Measurements from ENCODE around the gene SPRYD3. TPM values are rescaled to one million over a fixed set of nuclear protein-coding genes. Genes with fewer than 3 reads are reported as not detected.
"Not testable (repeated sequence)": the region's sequence is repeated elsewhere in the genome, so short reads cannot be mapped to it uniquely, and the experiment has no call there.

The SPRYD3 gene
- total RNA-seq, 1 donor from 2014 or later = 20.6 TPM

- DNase-seq (ENCODE audit: low spot score in 2 of 2, unreplicated experiment in 2 of 2) = no peak
- Mint-ChIP-seq H3K4me1 (peaks cover 41% of the 10 kb centered on the region), H3K36me3 (peaks cover 1% of the 10 kb centered on the region), H3K27me3 (ENCODE audit: low read depth) (peaks cover 1% of the 10 kb centered on the region), H3K27ac (peak overlapping the region; percentile 81), H3K9me3 (no peaks in the 10 kb centered on the region), H3K4me3 (peak overlapping the region; percentile 74)
- TF ChIP-seq CTCF (IDR thresholded peaks at IDR 0.05; ENCODE audit: unreplicated experiment) = no peak
Measured at GRCh38 chr12:53096089-53096741, 17.0 kb upstream of the SPRYD3 start.

GRCh38 chr12:53095596-53095895 lies 16.4 kb upstream of the SPRYD3 start:
- H3K27me3 Mint-ChIP-seq (ENCODE audit: low read depth); H3K4me3 Mint-ChIP-seq; H3K9me3 Mint-ChIP-seq; H3K36me3 Mint-ChIP-seq; DNase-seq (ENCODE audit: low spot score in 2 of 2, unreplicated experiment in 2 of 2); H3K27ac Mint-ChIP-seq: not testable (repeated sequence)
- H3K4me1 Mint-ChIP-seq = peaks cover 41% of the 10 kb centered on the region

DNA sequence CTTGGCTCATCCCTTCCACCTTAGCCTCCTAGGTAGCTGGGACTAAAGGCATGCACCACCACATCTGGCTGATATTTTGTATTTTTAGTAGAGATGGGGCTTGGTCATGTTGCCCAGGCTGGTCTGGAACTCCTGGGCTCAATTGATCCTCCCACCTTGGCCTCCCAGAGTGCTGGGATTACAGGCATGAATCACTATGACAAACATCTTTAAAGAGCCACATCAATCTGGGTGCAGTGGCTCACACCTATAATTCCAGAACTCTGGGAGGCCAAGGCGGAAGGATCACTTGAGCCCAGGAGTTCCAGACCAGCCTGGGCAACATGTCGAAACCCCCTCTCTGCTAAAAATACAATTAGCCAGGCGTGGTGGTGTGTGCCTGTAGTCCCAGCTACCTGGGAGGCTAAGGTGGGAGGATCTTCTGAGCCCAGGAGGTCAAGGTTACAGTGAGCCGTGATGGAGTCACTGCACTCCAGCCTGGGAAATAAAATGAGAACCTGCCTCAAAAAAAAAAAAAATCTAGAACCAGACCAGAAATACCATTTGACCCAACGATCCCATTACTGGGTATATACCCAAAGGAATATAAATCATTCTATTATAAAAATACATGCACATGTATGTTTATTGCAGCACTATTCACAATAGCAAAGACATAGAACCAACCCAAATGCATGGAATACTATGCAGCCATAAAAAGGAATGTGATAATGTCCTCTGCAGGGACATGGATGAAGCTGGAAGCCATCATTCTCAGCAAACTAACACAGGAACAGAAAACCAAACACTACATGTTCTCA lies 15.8 kb upstream of the SPRYD3 start:
- H3K27me3 Mint-ChIP-seq (ENCODE audit: low read depth) = not testable (repeated sequence)

DNA sequence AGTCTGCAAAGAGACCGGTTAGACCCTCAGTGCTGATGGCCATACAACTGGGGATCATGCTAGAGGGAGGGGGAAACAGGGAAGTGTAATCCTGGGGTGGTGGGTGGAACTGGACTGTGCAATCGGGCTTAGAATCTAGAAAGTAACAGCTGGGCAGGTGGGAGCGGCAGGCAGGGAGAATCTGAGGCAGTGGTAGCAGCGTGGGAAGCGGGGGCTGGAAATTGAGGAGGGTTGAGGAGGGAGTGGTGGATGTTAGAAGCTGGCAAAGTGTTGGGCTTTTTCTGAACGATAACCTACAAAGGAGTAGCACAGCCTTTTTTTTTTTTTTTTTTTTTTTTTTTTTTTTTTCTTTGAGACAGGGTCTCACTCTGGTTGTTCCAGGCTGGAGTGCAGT lies 15.2 kb upstream of the SPRYD3 start:
- H3K27ac Mint-ChIP-seq = peak overlapping the region; percentile 26
- H3K27me3 Mint-ChIP-seq (ENCODE audit: low read depth) = peaks cover 1% of the 10 kb centered on the region
- no peak overlapping the region for H3K4me3 Mint-ChIP-seq
- peaks cover 38% of the 10 kb centered on the region for H3K4me1 Mint-ChIP-seq
- no peak for DNase-seq (ENCODE audit: low spot score in 2 of 2, unreplicated experiment in 2 of 2)
- no peaks in the 10 kb centered on the region for H3K9me3 Mint-ChIP-seq
- no peak for TF ChIP-seq CTCF (IDR thresholded peaks at IDR 0.05; ENCODE audit: unreplicated experiment)
- H3K36me3 Mint-ChIP-seq = no peaks in the 10 kb centered on the region

More for the DNA sequence above, 15.8 kb upstream of the SPRYD3 start:
- not testable (repeated sequence) for H3K4me3 Mint-ChIP-seq; DNase-seq (ENCODE audit: low spot score in 2 of 2, unreplicated experiment in 2 of 2); H3K27ac Mint-ChIP-seq; H3K36me3 Mint-ChIP-seq; H3K9me3 Mint-ChIP-seq
- peaks cover 39% of the 10 kb centered on the region for H3K4me1 Mint-ChIP-seq

DNA sequence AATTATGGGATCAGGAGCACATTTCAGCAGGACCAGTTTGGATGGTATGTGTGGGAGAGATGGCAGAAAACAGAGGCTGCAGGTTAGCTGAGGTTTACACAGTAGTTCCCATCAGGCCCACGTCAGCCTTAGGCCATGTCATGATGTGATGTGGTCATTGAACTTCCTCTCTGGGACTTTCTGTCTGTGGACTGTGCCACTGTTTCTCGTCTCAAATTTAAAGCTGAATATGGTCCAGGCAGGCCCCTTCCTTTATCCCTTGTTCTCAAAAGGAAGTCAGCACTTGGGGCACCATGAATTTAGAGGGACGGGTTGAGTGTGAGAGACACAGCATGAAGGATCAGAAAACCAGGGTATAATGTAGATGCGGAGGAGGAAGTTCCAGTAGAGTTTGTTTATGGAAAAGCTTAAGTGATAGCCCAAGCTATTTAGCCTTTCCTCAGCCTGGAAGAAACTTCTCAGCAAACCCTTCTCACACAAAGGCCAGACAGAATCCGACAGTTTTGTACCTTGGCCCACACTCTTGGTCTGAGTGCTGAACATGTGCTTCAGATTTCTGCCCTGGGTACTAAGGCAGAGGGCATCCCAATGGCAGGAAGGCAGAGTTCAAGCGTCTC lies 14.7 kb upstream of the SPRYD3 start:
- Mint-ChIP-seq H3K4me3 (no peak overlapping the region), H3K27ac (peak overlapping the region; percentile 26), H3K9me3 (no peaks in the 10 kb centered on the region), H3K4me1 (peaks cover 32% of the 10 kb centered on the region), H3K27me3 (ENCODE audit: low read depth) (peaks cover 1% of the 10 kb centered on the region), H3K36me3 (no peaks in the 10 kb centered on the region)
- DNase-seq (ENCODE audit: low spot score in 2 of 2, unreplicated experiment in 2 of 2) = no peak
- TF ChIP-seq CTCF (IDR thresholded peaks at IDR 0.05; ENCODE audit: unreplicated experiment) = no peak

- no peak overlapping the region for H3K27ac Mint-ChIP-seq
- no peak for TF ChIP-seq CTCF (IDR thresholded peaks at IDR 0.05; ENCODE audit: unreplicated experiment)
- no peaks in the 10 kb centered on the region for H3K9me3 Mint-ChIP-seq
- no peak overlapping the region for H3K4me3 Mint-ChIP-seq
- DNase-seq (ENCODE audit: low spot score in 2 of 2, unreplicated experiment in 2 of 2) = no peak
- H3K4me1 Mint-ChIP-seq = peaks cover 17% of the 10 kb centered on the region
- no peaks in the 10 kb centered on the region for H3K36me3 Mint-ChIP-seq
- peaks cover 1% of the 10 kb centered on the region for H3K27me3 Mint-ChIP-seq (ENCODE audit: low read depth)
Measured at GRCh38 chr12:53091756-53092155, 12.6 kb upstream of the SPRYD3 start.

Data from mesothelial cell of epicardium (in vitro differentiated cells).